Keratinocyte (primary cell): ENCODE data around the gene AKAP13. TPM values are rescaled to one million over a fixed set of nuclear protein-coding genes. Genes with fewer than 3 reads are reported as not detected.

Experiments
- DNase-seq: peaks from one replicate; pipeline ENCODE4 v3.0.0-alpha.2; 2011; ENCODE audit warnings: low read depth, missing footprints, low spot score
- FAIRE-seq: peaks from 2 replicates; lab custom pipeline; 2011; peaks lifted over from hg19 to GRCh38; lab: Jason Lieb, UNC
- H2AFZ ChIP-seq: 2 replicates; pipeline ENCODE4 v1.6.0; 2012; ENCODE audit warnings: low read length, control low read depth, inconsistent platforms; ENCODE audit not compliant: control insufficient read depth
- H3K27ac ChIP-seq: 2 replicates; pipeline ENCODE4 v1.5.1; 2011; ENCODE audit warnings: low read length; ENCODE audit not compliant: control insufficient read depth, insufficient read depth
- H3K27me3 ChIP-seq: 3 replicates; pipeline ENCODE4 v1.6.0; 2011; ENCODE audit warnings: low read length; ENCODE audit not compliant: control insufficient read depth, insufficient read depth; ENCODE audit errors: extremely low read depth
- H3K36me3 ChIP-seq, 2 experiments: 2 replicates in 1 of 2; 3 replicates in 1 of 2; pipeline ENCODE4 v1.5.1; 2011; ENCODE audit warnings: low read length in 2 of 2, mild to moderate bottlenecking in 1 of 2; ENCODE audit not compliant: control insufficient read depth in 2 of 2, insufficient read depth in 2 of 2; ENCODE audit errors: extremely low read depth in 1 of 2
- H3K4me1 ChIP-seq: 3 replicates; pipeline ENCODE4 v1.5.1; 2011; ENCODE audit warnings: low read length; ENCODE audit not compliant: control insufficient read depth, insufficient read depth; ENCODE audit errors: extremely low read depth
- H3K4me2 ChIP-seq: 3 replicates; pipeline ENCODE4 v1.6.0; 2011; ENCODE audit warnings: low read depth, low read length; ENCODE audit not compliant: control insufficient read depth, insufficient read depth; ENCODE audit errors: extremely low read depth
- H3K4me3 ChIP-seq, 3 experiments: fragments of 200-600 bp in 1 of 3; sonication (generic) in 1 of 3; 2 replicates in 2 of 3; 3 replicates in 1 of 3; pipeline ENCODE4 v1.5.1; 2011 to 2016; ENCODE audit warnings: low read length in 3 of 3, mild to moderate bottlenecking in 3 of 3, control low read depth in 2 of 3, inconsistent platforms in 1 of 3, low read depth in 1 of 3, mixed read lengths in 1 of 3, mixed run types in 1 of 3, moderate library complexity in 1 of 3; ENCODE audit not compliant: control insufficient read depth in 2 of 3, insufficient read depth in 2 of 3; ENCODE audit errors: extremely low read depth in 1 of 3
- H3K79me2 ChIP-seq: 2 replicates; pipeline ENCODE4 v1.6.0; 2012; ENCODE audit warnings: low read length; ENCODE audit not compliant: control insufficient read depth, insufficient read depth
- H3K9ac ChIP-seq: 3 replicates; pipeline ENCODE4 v1.6.0; 2011; ENCODE audit warnings: low read length; ENCODE audit not compliant: control insufficient read depth, insufficient read depth; ENCODE audit errors: extremely low read depth
- H3K9me1 ChIP-seq: 3 replicates; pipeline ENCODE4 v1.6.0; 2011; ENCODE audit warnings: low read length; ENCODE audit not compliant: control insufficient read depth, insufficient read depth; ENCODE audit errors: extremely low read depth
- H3K9me3 ChIP-seq: 2 replicates; pipeline ENCODE4 v1.5.1; 2012; ENCODE audit warnings: low read depth, low read length; ENCODE audit not compliant: control insufficient read depth
- H4K20me1 ChIP-seq: 3 replicates; pipeline ENCODE4 v1.6.0; 2011; ENCODE audit warnings: low read length; ENCODE audit not compliant: control insufficient read depth, insufficient read depth; ENCODE audit errors: extremely low read depth
- EZH2 ChIP-seq: IDR thresholded peaks from one replicate; pipeline ENCODE4 v1.6.1; 2012; ENCODE audit warnings: inconsistent platforms, mild to moderate bottlenecking, low read length, moderate library complexity
- dilution Hi-C: fragments of 300-500 bp; cut with MboI; formaldehyde crosslinking; loops from one replicate; pipeline ENCODE4 v1.7.0; 2020; ENCODE audit warnings: low sequenced_read_pairs; ENCODE audit not compliant: extremely low pct_ligation_motif_present
- polyA plus RNA-seq, 5 experiments: library from polyadenylated mRNA; depleted of rRNA in 3 of 5; stranded (reverse) in 3 of 5; stranded (forward) in 1 of 5; unstranded in 1 of 5; fragments of >200 nt; gene quantifications; 1 replicate in 1 of 5; 2 replicates in 3 of 5; 3 replicates in 1 of 5; pipeline versions ENCODE4 v1.2.1 to v1.2.3, GENCODE V29; 2011 to 2012; ENCODE audit warnings: missing spikeins in 2 of 5, low read depth in 1 of 5, low replicate concordance in 1 of 5
- TF ChIP-seq, protein P1 (sequence below), 3 experiments: IDR thresholded peaks in 1 of 3; conservative IDR thresholded peaks in 1 of 3; optimal IDR thresholded peaks in 1 of 3; 2 replicates in 2 of 3; 3 replicates in 1 of 3; pipeline versions ENCODE3 to v1.5.1; 2011; ENCODE audit warnings: low read length in 3 of 3, mild to moderate bottlenecking in 3 of 3, moderate library complexity in 2 of 3, control low read depth in 1 of 3, inconsistent platforms in 1 of 3; ENCODE audit not compliant: insufficient read depth in 2 of 3; ENCODE audit errors: extremely low read depth in 1 of 3

The AKAP13 gene
- polyA plus RNA-seq, 1 donor (not counting 4 experiments of a cell fraction or from before 2014, with no cell fraction given) = 16.7 TPM

DNA sequence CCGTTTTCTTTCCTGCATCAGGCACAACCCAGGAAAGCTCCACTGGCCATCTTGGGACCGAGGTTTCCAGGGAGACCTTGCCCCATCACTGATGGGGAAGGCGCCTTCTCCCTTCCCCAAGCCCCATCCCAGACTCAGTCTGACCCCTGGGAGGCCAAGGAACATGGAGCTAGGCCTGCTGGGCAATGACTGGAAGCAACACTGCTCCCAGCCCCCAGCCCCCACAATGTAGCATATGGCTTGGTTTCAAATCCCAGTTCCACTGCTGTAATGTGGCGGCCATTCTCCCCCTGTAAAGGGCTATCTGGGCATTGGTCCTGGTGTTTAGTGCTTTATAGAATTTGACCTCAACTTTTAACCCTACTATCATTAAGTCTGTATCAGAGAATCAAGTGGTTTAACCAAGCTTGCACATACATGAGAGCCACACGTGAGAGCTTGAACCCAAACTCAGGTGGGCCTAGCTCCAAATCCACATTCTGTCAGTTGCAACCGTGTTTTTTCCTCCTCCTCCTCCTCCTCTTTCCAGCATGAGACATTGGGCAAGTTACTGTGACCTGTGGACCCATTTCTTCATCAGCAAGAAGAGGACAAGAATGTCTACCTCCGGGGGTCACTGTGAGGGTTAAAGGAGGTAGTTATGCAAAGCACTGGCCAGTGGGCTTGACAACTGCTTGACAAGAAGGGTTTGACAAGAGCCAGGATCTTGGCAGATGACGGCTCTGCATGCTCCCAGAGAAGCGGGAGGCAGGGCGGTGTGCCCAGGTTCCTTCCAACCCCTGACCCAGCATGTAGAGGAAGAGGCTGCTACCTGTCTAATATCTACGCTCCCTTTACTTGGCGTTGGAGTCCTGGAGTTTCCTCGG is 376.9 kb downstream of the AKAP13 start:
- H3K36me3 ChIP-seq = no peaks in the 10 kb centered on the region
- H3K9me3 ChIP-seq = no peaks in the 10 kb centered on the region
- H3K4me3 ChIP-seq = no peak overlapping the region
- TF ChIP-seq, protein P1, sequence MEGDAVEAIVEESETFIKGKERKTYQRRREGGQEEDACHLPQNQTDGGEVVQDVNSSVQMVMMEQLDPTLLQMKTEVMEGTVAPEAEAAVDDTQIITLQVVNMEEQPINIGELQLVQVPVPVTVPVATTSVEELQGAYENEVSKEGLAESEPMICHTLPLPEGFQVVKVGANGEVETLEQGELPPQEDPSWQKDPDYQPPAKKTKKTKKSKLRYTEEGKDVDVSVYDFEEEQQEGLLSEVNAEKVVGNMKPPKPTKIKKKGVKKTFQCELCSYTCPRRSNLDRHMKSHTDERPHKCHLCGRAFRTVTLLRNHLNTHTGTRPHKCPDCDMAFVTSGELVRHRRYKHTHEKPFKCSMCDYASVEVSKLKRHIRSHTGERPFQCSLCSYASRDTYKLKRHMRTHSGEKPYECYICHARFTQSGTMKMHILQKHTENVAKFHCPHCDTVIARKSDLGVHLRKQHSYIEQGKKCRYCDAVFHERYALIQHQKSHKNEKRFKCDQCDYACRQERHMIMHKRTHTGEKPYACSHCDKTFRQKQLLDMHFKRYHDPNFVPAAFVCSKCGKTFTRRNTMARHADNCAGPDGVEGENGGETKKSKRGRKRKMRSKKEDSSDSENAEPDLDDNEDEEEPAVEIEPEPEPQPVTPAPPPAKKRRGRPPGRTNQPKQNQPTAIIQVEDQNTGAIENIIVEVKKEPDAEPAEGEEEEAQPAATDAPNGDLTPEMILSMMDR (optimal IDR thresholded peaks at IDR 0.05 in 1 of 3, IDR thresholded peaks at IDR 0.05 in 1 of 3, conservative IDR thresholded peaks at IDR 0.05 in 1 of 3; ENCODE audit: extremely low read depth in 1 of 3, insufficient read depth in 2 of 3, low read length in 3 of 3) = no peak
- TF ChIP-seq EZH2 = no peak
- dilution Hi-C loops = no loop called here
- no peak overlapping the region for H3K27ac ChIP-seq
- no peaks in the 10 kb centered on the region for H3K27me3 ChIP-seq
- FAIRE-seq = no peak
- DNase-seq = no peak
- H2AFZ ChIP-seq = no peak overlapping the region
- H3K4me1 ChIP-seq = peaks cover 19% of the 10 kb centered on the region
- no peaks in the 10 kb centered on the region for H3K79me2 ChIP-seq
- no peaks in the 10 kb centered on the region for H4K20me1 ChIP-seq
- H3K9ac ChIP-seq = no peak overlapping the region
- H3K4me2 ChIP-seq = no peak overlapping the region
- H3K9me1 ChIP-seq = no peaks in the 10 kb centered on the region

DNA sequence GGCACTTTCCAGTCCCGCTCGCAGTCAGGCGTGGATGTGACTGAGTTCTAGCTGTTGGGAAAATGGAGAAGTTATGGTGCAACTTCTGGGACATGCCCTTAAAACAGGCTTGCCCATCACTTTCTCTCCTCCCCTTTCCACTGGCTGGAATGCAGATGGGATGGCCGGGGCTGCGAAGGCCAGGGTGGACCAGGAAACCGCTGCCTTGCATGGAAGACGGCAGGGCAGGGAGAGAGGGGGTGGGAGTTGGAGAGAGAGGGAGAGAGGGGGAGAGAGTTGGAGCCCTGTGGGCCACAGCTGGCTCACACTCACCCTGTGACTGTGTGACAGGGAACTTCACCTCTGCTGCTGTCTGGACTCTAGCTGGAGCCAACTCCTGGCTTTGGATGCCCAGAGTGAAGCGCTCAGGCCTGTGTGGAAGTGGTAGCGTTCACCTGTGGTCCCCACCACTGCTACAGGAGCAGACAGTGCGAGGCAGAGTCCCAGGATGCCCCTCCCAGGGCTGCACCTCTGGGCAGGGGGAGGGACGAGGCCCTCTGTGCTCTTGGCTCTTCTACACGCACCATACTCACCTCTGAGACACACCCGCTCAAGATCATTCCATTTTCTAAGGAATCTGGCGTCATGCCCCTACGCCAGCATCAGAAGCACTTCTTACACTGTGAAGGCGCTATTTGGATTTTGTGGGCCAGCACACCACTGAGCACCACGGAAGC is 377.7 kb downstream of the AKAP13 start:
- dilution Hi-C loops = no loop called here
- peaks cover 11% of the 10 kb centered on the region for H3K4me1 ChIP-seq
- H3K9me1 ChIP-seq = no peaks in the 10 kb centered on the region
- H3K36me3 ChIP-seq = no peaks in the 10 kb centered on the region
- no peak overlapping the region for H3K9ac ChIP-seq
- H3K4me2 ChIP-seq = no peak overlapping the region
- no peak overlapping the region for H3K4me3 ChIP-seq
- FAIRE-seq = no peak
- no peaks in the 10 kb centered on the region for H3K27me3 ChIP-seq
- H4K20me1 ChIP-seq = no peaks in the 10 kb centered on the region
- no peak overlapping the region for H2AFZ ChIP-seq
- no peak for DNase-seq
- H3K79me2 ChIP-seq = no peaks in the 10 kb centered on the region
- TF ChIP-seq EZH2 = no peak
- TF ChIP-seq, protein P1 (optimal IDR thresholded peaks at IDR 0.05 in 1 of 3, IDR thresholded peaks at IDR 0.05 in 1 of 3, conservative IDR thresholded peaks at IDR 0.05 in 1 of 3; ENCODE audit: extremely low read depth in 1 of 3, insufficient read depth in 2 of 3, low read length in 3 of 3) = no peak
- no peak overlapping the region for H3K27ac ChIP-seq
- no peaks in the 10 kb centered on the region for H3K9me3 ChIP-seq
